Measurements from ENCODE around the gene FOXA3.
A peak's percentile ranks its signal among the peaks of the same experiment; 100 is the strongest.

Gene FOXA3

GRCh38 chr19:45883586-45883880 is 19.4 kb downstream of the FOXA3 start:
- no peak overlapping the region for H3K27ac ChIP-seq
- no peaks in the 10 kb centered on the region for H3K9me3 ChIP-seq (ENCODE audit: severe bottlenecking)
- no peak for DNase-seq
- H3K36me3 ChIP-seq, result peaks cover 17% of the 10 kb centered on the region
- TF ChIP-seq CTCF (IDR thresholded peaks at IDR 0.05; ENCODE audit: low read depth, low read length), result no peak
- H3K4me3 ChIP-seq (ENCODE audit: low read depth, low read length), result no peak overlapping the region
- no peaks in the 10 kb centered on the region for H3K27me3 ChIP-seq (ENCODE audit: insufficient read depth, low read depth, severe bottlenecking)

- H3K9me3 ChIP-seq (ENCODE audit: severe bottlenecking), result no peaks in the 10 kb centered on the region
- H3K27ac ChIP-seq, result no peak overlapping the region
- DNase-seq, result no peak
- H3K4me3 ChIP-seq (ENCODE audit: low read depth, low read length), result no peak overlapping the region
- no peak for TF ChIP-seq CTCF (IDR thresholded peaks at IDR 0.05; ENCODE audit: low read depth, low read length)
- peaks cover 17% of the 10 kb centered on the region for H3K36me3 ChIP-seq
- no peaks in the 10 kb centered on the region for H3K27me3 ChIP-seq (ENCODE audit: insufficient read depth, low read depth, severe bottlenecking)
Observed at GRCh38 chr19:45883881-45884681, 20.0 kb downstream of the FOXA3 start.

DNA sequence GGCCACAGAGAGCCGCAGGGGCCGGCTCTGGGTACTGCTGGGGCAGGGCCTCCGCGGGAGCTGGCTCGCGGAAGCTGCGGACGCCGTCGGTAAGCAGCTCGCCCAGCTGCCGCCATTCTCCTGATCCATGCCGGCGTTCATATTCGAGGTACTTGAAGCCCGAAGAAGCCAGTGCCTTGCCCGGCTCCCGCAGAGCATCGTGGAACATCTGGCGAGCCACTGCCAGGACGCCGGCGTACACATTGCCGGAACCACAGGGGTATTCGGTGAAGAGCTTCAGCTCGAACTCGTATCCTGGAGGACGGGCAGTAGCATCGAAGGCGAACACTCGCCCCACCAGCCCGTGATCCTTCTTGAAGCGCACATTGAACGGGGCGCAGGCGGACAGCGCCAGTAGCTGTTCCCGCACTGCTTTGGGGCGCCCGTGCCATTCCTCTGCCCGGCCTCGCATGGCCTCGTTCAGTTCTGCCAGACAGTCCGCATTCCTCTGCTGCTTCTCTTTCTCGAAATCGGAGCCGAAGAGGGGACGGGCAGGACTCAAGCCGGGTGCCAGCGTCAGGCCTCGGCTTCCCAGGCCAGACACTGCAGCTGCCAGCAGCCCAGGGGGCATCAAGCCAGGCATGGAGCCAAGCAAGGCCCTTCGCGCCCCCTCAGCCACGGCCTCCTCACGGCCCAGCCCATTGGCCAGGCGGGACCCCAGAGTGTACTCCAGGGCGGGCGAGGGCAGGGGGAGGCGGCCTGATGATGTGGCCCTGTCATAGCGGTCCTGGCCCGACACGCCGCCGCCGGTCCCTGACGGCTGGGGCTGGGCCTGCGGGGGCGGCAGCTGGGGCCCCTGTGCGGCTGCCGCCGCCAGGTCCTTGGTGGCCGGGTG is 20.8 kb downstream of the FOXA3 start:
- H3K36me3 ChIP-seq, result peaks cover 17% of the 10 kb centered on the region
- no peak for TF ChIP-seq CTCF (IDR thresholded peaks at IDR 0.05; ENCODE audit: low read depth, low read length)
- H3K4me3 ChIP-seq (ENCODE audit: low read depth, low read length), result peak overlapping the region; percentile 77
- no peaks in the 10 kb centered on the region for H3K27me3 ChIP-seq (ENCODE audit: insufficient read depth, low read depth, severe bottlenecking)
- no peaks in the 10 kb centered on the region for H3K9me3 ChIP-seq (ENCODE audit: severe bottlenecking)
- H3K27ac ChIP-seq, result peak overlapping the region; percentile 88
- DNase-seq, result peak; percentile 26

GRCh38 chr19:45885556-45886426 is 21.7 kb downstream of the FOXA3 start, which contains the start of gene IRF2BP1:
IRF2BP1 (minus strand) TSS chr19:45886141; CDS start chr19:45885774, 367 bp downstream.
- Histone ChIP-seq H3K27ac (peak within 1 kb of the TSS; percentile 88), H3K9me3 (ENCODE audit: severe bottlenecking) (no peaks in the 10 kb centered on the region), H3K27me3 (ENCODE audit: insufficient read depth, low read depth, severe bottlenecking) (no peaks in the 10 kb centered on the region), H3K36me3 (peaks cover 17% of the 10 kb centered on the region), H3K4me3 (ENCODE audit: low read depth, low read length) (peak within 1 kb of the TSS; percentile 77)
- no peak for TF ChIP-seq CTCF (IDR thresholded peaks at IDR 0.05; ENCODE audit: low read depth, low read length)
- peak; percentile 91 for DNase-seq

GRCh38 chr19:45886427-45887199 is 22.5 kb downstream of the FOXA3 start:
- Histone ChIP-seq H3K36me3 (peaks cover 17% of the 10 kb centered on the region), H3K27me3 (ENCODE audit: insufficient read depth, low read depth, severe bottlenecking) (no peaks in the 10 kb centered on the region), H3K9me3 (ENCODE audit: severe bottlenecking) (no peaks in the 10 kb centered on the region), H3K4me3 (ENCODE audit: low read depth, low read length) (peak overlapping the region; percentile 77), H3K27ac (peak overlapping the region; percentile 88)
- DNase-seq, result peak; percentile 91
- TF ChIP-seq CTCF (IDR thresholded peaks at IDR 0.05; ENCODE audit: low read depth, low read length), result no peak
